CD14-positive monocyte (primary cell): ENCODE measurements around the gene BCKDHB. TPM values are rescaled to one million over a fixed set of nuclear protein-coding genes. Genes with fewer than 3 reads are reported as not detected.
"Not testable (repeated sequence)": the region's sequence is repeated elsewhere in the genome, so short reads cannot be mapped to it uniquely, and the experiment has no call there.

ENCODE experiments used
- DNase-seq, 3 donors: peaks; one replicate each; pipeline ENCODE4 v3.0.0-alpha.2; 2011 to 2022
- H2AFZ ChIP-seq: 2 replicates; pipeline ENCODE4 v1.6.0; 2012; ENCODE audit warnings: mild to moderate bottlenecking, low read depth, low read length, inconsistent platforms; ENCODE audit not compliant: insufficient read depth, poor library complexity, severe bottlenecking
- H3K27ac ChIP-seq, 2 donors: 1 replicate in 1 of 2; 2 replicates in 1 of 2; pipeline ENCODE4 v1.5.1; 2012 to 2013; ENCODE audit warnings: low read length in 2 of 2, control low read depth in 1 of 2, inconsistent platforms in 1 of 2, low read depth in 1 of 2, mild to moderate bottlenecking in 1 of 2
- H3K27me3 ChIP-seq, 2 donors: one replicate each; pipeline versions ENCODE4 v1.6.0 to v1.6.1; 2011 to 2013; ENCODE audit warnings: low read length in 2 of 2; ENCODE audit not compliant: control insufficient read depth in 2 of 2, insufficient read depth in 2 of 2
- H3K36me3 ChIP-seq, 2 donors: replicated peaks in 1 of 2; 1 replicate in 1 of 2; 2 replicates in 1 of 2; pipeline versions ENCODE4 v1.5.1 to v1.6.1; 2012 to 2013; ENCODE audit warnings: low read length in 2 of 2, control low read depth in 1 of 2, inconsistent platforms in 1 of 2, mild to moderate bottlenecking in 1 of 2; ENCODE audit not compliant: insufficient read depth in 2 of 2, control insufficient read depth in 1 of 2
- H3K4me1 ChIP-seq, 2 donors: 1 replicate in 1 of 2; 2 replicates in 1 of 2; pipeline versions ENCODE4 v1.5.1 to v1.6.1; 2012 to 2013; ENCODE audit warnings: low read length in 2 of 2, control low read depth in 1 of 2, inconsistent platforms in 1 of 2, mild to moderate bottlenecking in 1 of 2, moderate library complexity in 1 of 2; ENCODE audit not compliant: insufficient read depth in 2 of 2, control insufficient read depth in 1 of 2
- H3K4me2 ChIP-seq: replicated peaks from 2 replicates; pipeline ENCODE3; 2012; ENCODE audit warnings: low read length, moderate library complexity, mild to moderate bottlenecking; ENCODE audit not compliant: poor library complexity, severe bottlenecking; ENCODE audit errors: extremely low read depth
- H3K4me3 ChIP-seq, 3 experiments: fragments of 200-600 bp in 1 of 3; sonication (generic) in 1 of 3; replicated peaks in 1 of 3; 1 replicate in 2 of 3; 2 replicates in 1 of 3; pipeline ENCODE4 v1.5.1; 2011 to 2013; ENCODE audit warnings: low read length in 3 of 3, mild to moderate bottlenecking in 3 of 3, control low read depth in 2 of 3, low read depth in 2 of 3, inconsistent platforms in 1 of 3, moderate library complexity in 1 of 3
- H3K79me2 ChIP-seq: 2 replicates; pipeline ENCODE4 v1.6.0; 2012; ENCODE audit warnings: mild to moderate bottlenecking, control low read depth, inconsistent platforms, low read length, moderate library complexity; ENCODE audit not compliant: insufficient read depth
- H3K9ac ChIP-seq: 2 replicates; pipeline ENCODE4 v1.6.0; 2017; ENCODE audit warnings: low read length, mild to moderate bottlenecking; ENCODE audit not compliant: insufficient read depth, poor library complexity, severe bottlenecking
- H3K9me3 ChIP-seq, 2 donors: replicated peaks in 1 of 2; 1 replicate in 1 of 2; 2 replicates in 1 of 2; pipeline versions ENCODE4 v1.5.1 to v1.6.1; 2012 to 2013; ENCODE audit warnings: low read length in 2 of 2, control low read depth in 1 of 2; ENCODE audit not compliant: control insufficient read depth in 1 of 2, insufficient read depth in 1 of 2
- H4K20me1 ChIP-seq: 2 replicates; pipeline ENCODE4 v1.6.0; 2012; ENCODE audit warnings: mild to moderate bottlenecking, low read length, control low read depth, moderate library complexity; ENCODE audit not compliant: insufficient read depth
- H3K27ac Mint-ChIP-seq, 7 donors: one replicate each; pipeline ENCODE4 v1.8.0; 2020; ENCODE audit warnings: mild to moderate bottlenecking in 7 of 7, mixed read lengths in 7 of 7, moderate library complexity in 6 of 7, inconsistent platforms in 2 of 7
- H3K27me3 Mint-ChIP-seq, 3 donors: one replicate each; pipeline ENCODE4 v1.8.0; 2021 to 2022; ENCODE audit warnings: low read depth in 3 of 3, mild to moderate bottlenecking in 3 of 3, mixed read lengths in 3 of 3, moderate library complexity in 3 of 3, inconsistent platforms in 1 of 3
- H3K36me3 Mint-ChIP-seq, 2 donors: one replicate each; pipeline ENCODE4 v1.8.0; 2020; ENCODE audit warnings: mixed read lengths in 2 of 2, inconsistent platforms in 1 of 2, mild to moderate bottlenecking in 1 of 2
- H3K4me1 Mint-ChIP-seq: one replicate; pipeline ENCODE4 v1.8.0; 2020; ENCODE audit warnings: mild to moderate bottlenecking, mixed read lengths
- H3K4me3 Mint-ChIP-seq, 2 donors: one replicate each; pipeline ENCODE4 v1.8.0; 2020; ENCODE audit warnings: mild to moderate bottlenecking in 2 of 2, mixed read lengths in 2 of 2, moderate library complexity in 1 of 2
- H3K9me3 Mint-ChIP-seq, 7 donors: one replicate each; pipeline ENCODE4 v1.8.0; 2020 to 2022; ENCODE audit warnings: mixed read lengths in 7 of 7, mild to moderate bottlenecking in 6 of 7, moderate library complexity in 6 of 7, inconsistent platforms in 2 of 7
- WGBS: methylation state at CpG from one replicate; pipeline ENCODE4 v1.1.5; 2013; ENCODE audit warnings: missing lambda C conversion rate; ENCODE audit not compliant: insufficient coverage; 5-methylcytosine and 5-hydroxymethylcytosine counted together
- intact Hi-C, 2 donors: fragments of 100-400 bp; cut with micrococcal nuclease; formaldehyde crosslinking; loops; one replicate each; pipeline versions ENCODE4 v1.15.0 to v1.15.1; 2023
- polyA minus RNA-seq: library from RNA; depleted of rRNA, polyadenylated mRNA; stranded (reverse); fragments of >200 nt; gene quantifications from 2 replicates; pipeline ENCODE4 v1.2.3, GENCODE V29; 2012
- polyA plus RNA-seq, 3 donors: library from polyadenylated mRNA; depleted of rRNA in 1 of 3; unstranded in 2 of 3; stranded (reverse) in 1 of 3; fragments of 300-500 nt in 2 of 3; fragments of >200 nt in 1 of 3; fragmentation: Illumina TruSeq in 2 of 3; gene quantifications; 1 replicate in 2 of 3; 2 replicates in 1 of 3; pipeline ENCODE4 v1.2.3, GENCODE V29; 2012 to 2021
- total RNA-seq, 12 experiments: library from RNA in 1 of 12; stranded (reverse) in 1 of 12; fragments of 120-200 nt in 1 of 12; gene quantifications; one replicate each; pipeline ENCODE4 v1.2.4 and lab custom pipeline; 2013 to 2026; ENCODE audit warnings: mixed read lengths in 6 of 12, inconsistent platforms in 1 of 12
- TF ChIP-seq, protein P1 (sequence below): fragments of 200-600 bp; IDR thresholded peaks from one replicate; pipeline ENCODE4 v1.8.0; 2022; ENCODE audit warnings: antibody characterized with exemption, mild to moderate bottlenecking

Gene BCKDHB
- total RNA-seq (2013): 4.0 TPM
- polyA plus RNA-seq (1 to 10 TPM; 1.8 to 4.6 (median 4.0) TPM), polyA minus RNA-seq (0.69 and 1.0 TPM in 2 replicates), total RNA-seq (lab: John Stamatoyannopoulos, UW) (0.34 to 5.1 (median 3.0) reads per million in 11 experiments)

GRCh38 chr6:80106418-80107235 lies at the start of gene BCKDHB:
Gene BCKDHB (plus strand): TSS chr6:80106671. CDS start chr6:80106694, 23 bp downstream.
- Histone ChIP-seq H3K4me2 (peak within 1 kb of the TSS; percentile 87), H3K9ac (peak within 1 kb of the TSS; percentile 67), H3K27ac (peak within 1 kb of the TSS in 1 of 2 donors; percentile 59), H3K27me3 (peaks cover 0 to 2% of the 10 kb centered on the region in 2 donors), H2AFZ (peak within 1 kb of the TSS; percentile 99), H4K20me1 (no peaks in the 10 kb centered on the region), H3K36me3 (no peaks in the 10 kb centered on the region), H3K9me3 (no peaks in the 10 kb centered on the region), H3K4me1 (peaks cover 8 to 13% of the 10 kb centered on the region in 2 donors), H3K4me3 (peak within 1 kb of the TSS; percentile 55 to 81 (median 65)), H3K79me2 (no peaks in the 10 kb centered on the region)
- H3K27me3 Mint-ChIP-seq: peaks cover 3 to 6% (median 5%) of the 10 kb centered on the region in 3 donors
- DNase-seq: peak; percentile 97 to 98 (median 97)
- TF ChIP-seq, protein P1, sequence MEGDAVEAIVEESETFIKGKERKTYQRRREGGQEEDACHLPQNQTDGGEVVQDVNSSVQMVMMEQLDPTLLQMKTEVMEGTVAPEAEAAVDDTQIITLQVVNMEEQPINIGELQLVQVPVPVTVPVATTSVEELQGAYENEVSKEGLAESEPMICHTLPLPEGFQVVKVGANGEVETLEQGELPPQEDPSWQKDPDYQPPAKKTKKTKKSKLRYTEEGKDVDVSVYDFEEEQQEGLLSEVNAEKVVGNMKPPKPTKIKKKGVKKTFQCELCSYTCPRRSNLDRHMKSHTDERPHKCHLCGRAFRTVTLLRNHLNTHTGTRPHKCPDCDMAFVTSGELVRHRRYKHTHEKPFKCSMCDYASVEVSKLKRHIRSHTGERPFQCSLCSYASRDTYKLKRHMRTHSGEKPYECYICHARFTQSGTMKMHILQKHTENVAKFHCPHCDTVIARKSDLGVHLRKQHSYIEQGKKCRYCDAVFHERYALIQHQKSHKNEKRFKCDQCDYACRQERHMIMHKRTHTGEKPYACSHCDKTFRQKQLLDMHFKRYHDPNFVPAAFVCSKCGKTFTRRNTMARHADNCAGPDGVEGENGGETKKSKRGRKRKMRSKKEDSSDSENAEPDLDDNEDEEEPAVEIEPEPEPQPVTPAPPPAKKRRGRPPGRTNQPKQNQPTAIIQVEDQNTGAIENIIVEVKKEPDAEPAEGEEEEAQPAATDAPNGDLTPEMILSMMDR: no peak
- peak within 1 kb of the TSS; percentile 41 to 90 (median 81) for H3K27ac Mint-ChIP-seq
- peaks cover 0 to 4% (median 0%) of the 10 kb centered on the region in 7 donors for H3K9me3 Mint-ChIP-seq
- intact Hi-C loops: loop anchor here (5.0 kb wide), 2 partner anchors 104 to 1641 kb away; partner anchors contain the start of gene TTK (in 2 of the 2)
- H3K4me1 Mint-ChIP-seq: peaks cover 15% of the 10 kb centered on the region
- WGBS: 0% methylated on average over 44 of the region's 56 CpGs
- H3K4me3 Mint-ChIP-seq: peak within 1 kb of the TSS; percentile 87 to 97
- H3K36me3 Mint-ChIP-seq: no peaks in the 10 kb centered on the region

DNA sequence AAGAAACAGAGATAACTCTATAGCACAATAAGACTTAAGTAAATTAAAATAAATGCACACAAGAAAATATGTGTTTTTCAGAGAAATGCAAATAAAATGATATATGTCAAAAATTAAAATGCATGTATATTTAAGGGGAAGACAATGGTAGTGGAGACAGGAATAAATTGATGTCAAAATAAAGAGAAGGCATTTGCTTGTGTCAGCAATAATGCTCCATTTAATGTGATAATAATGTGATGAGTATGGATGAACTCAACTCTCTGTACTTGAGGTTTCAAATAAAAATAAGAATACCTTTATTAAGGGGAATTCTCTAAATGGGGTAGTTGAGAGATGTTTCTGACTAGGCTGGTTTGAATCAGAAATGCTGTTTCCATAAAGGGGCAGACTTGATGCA lies 45.7 kb upstream of the BCKDHB start:
- TF ChIP-seq, protein P1: no peak
- Histone ChIP-seq H4K20me1 (no peaks in the 10 kb centered on the region), H3K27me3 (no peaks in the 10 kb centered on the region), H3K9ac (no peak overlapping the region), H3K36me3 (no peaks in the 10 kb centered on the region), H3K27ac (no peak overlapping the region), H3K4me2 (no peak overlapping the region), H3K79me2 (no peaks in the 10 kb centered on the region), H3K9me3 (no peaks in the 10 kb centered on the region), H2AFZ (no peak overlapping the region), H3K4me3 (no peak overlapping the region), H3K4me1 (no peaks in the 10 kb centered on the region)
- DNase-seq: no peak
- intact Hi-C loops: no loop called here
- Mint-ChIP-seq H3K27ac (no peak overlapping the region), H3K4me3 (no peak overlapping the region), H3K36me3 (no peaks in the 10 kb centered on the region), H3K9me3 (peaks cover 0 to 4% (median 2%) of the 10 kb centered on the region in 7 donors), H3K27me3 (peaks cover 0 to 3% (median 0%) of the 10 kb centered on the region in 3 donors), H3K4me1 (no peaks in the 10 kb centered on the region)

DNA sequence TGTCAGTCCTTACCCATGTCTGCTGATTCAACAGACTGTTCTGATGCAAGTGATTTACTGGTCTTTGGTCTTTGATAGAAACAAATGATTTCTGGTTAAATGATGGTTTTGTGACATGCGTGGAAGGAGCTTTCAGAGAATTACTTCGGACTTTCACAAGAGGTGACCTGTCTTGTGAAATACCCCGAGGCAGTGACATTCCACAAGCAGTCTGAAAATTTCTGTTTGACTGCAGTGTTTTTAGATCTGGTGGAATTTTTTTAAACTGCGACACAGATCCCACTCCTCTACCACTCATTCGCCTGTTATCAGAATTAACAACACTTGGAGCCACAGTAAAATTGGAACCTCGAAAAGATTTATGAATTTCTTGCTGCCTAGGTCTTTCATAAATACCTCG lies 38.3 kb upstream of the BCKDHB start:
- H3K4me3 Mint-ChIP-seq, H3K36me3 ChIP-seq, H3K36me3 Mint-ChIP-seq, H3K79me2 ChIP-seq, H3K27ac ChIP-seq, H4K20me1 ChIP-seq, H3K9ac ChIP-seq, H3K9me3 Mint-ChIP-seq, H3K4me1 Mint-ChIP-seq, H3K27me3 Mint-ChIP-seq, H3K27me3 ChIP-seq, H3K4me1 ChIP-seq, DNase-seq, H3K27ac Mint-ChIP-seq, H3K4me2 ChIP-seq, H3K9me3 ChIP-seq, intact Hi-C loops, H2AFZ ChIP-seq, H3K4me3 ChIP-seq: not testable (repeated sequence)
- no CpG with 5 or more reads among the region's 7 CpGs for WGBS
